HEK293 (cell line): ENCODE measurements around the gene RNF13.

Experiments
- CTCF ChIA-PET: fragments of 350-600 bp; formaldehyde crosslinking; extraction: SDS; loops from one replicate; lab custom pipeline; 2021; ENCODE audit warnings: antibody characterized with exemption; lab: Yijun Ruan, JAX
- POLR2A ChIA-PET: fragments of 300-600 bp; formaldehyde crosslinking; extraction: SDS; loops from one replicate; lab custom pipeline; 2020; ENCODE audit warnings: antibody characterized with exemption, inconsistent platforms; lab: Yijun Ruan, JAX
- H3K27ac ChIP-seq: fragments of 200-500 bp; sonication (Bioruptor generic); 2 replicates; pipeline ENCODE4 v1.5.1; 2014; ENCODE audit warnings: low read depth, low read length, control low read depth, inconsistent platforms; ENCODE audit errors: extremely low read depth
- H3K36me3 ChIP-seq, 2 experiments: fragments of 200-500 bp in 1 of 2; sonication (Bioruptor generic) in 1 of 2; 1 replicate in 1 of 2; 2 replicates in 1 of 2; pipeline ENCODE4 v1.5.1; 2014 to 2017; ENCODE audit warnings: inconsistent platforms in 2 of 2, low read length in 2 of 2; ENCODE audit not compliant: control insufficient read depth in 2 of 2, insufficient read depth in 1 of 2
- H3K4me1 ChIP-seq: fragments of 200-500 bp; sonication (Bioruptor generic); 2 replicates; pipeline ENCODE4 v1.5.1; 2014; ENCODE audit warnings: mild to moderate bottlenecking, low read length, inconsistent platforms; ENCODE audit not compliant: control insufficient read depth, insufficient read depth
- H3K4me3 ChIP-seq: 2 replicates; pipeline ENCODE4 v1.5.1; 2011; ENCODE audit warnings: low read depth, mild to moderate bottlenecking, control low read depth, low read length, moderate library complexity
- H3K9me3 ChIP-seq: fragments of 200-500 bp; sonication (Bioruptor generic); 2 replicates; pipeline ENCODE4 v1.5.1; 2014; ENCODE audit warnings: low read depth, low read length, inconsistent platforms; ENCODE audit not compliant: control insufficient read depth, insufficient read depth
- BCL11A ChIP-seq: fragments of 450-650 bp; formaldehyde crosslinking; IDR thresholded peaks from 2 replicates; pipeline ENCODE4 v1.5.1; 2016; ENCODE audit warnings: low read depth, missing biosample characterization, missing genetic modification characterization
- GLIS1 ChIP-seq: fragments of 450-650 bp; formaldehyde crosslinking; IDR thresholded peaks from 2 replicates; pipeline ENCODE4 v1.5.1; 2016; ENCODE audit warnings: missing biosample characterization, missing genetic modification characterization
- KLF10 ChIP-seq: fragments of 450-650 bp; IDR thresholded peaks from 2 replicates; pipeline ENCODE4 v1.5.1; 2018; ENCODE audit warnings: missing biosample characterization, mild to moderate bottlenecking, missing genetic modification characterization
- OVOL3 ChIP-seq: fragments of 450-650 bp; formaldehyde crosslinking; IDR thresholded peaks from 2 replicates; pipeline ENCODE4 v1.5.1; 2016; ENCODE audit warnings: missing biosample characterization, missing genetic modification characterization
- ZNF221 ChIP-seq: fragments of 450-650 bp; formaldehyde crosslinking; IDR thresholded peaks from 2 replicates; pipeline ENCODE4 v1.5.1; 2017; ENCODE audit warnings: missing biosample characterization, missing genetic modification characterization, borderline replicate concordance
- ZNF335 ChIP-seq: fragments of 450-650 bp; formaldehyde crosslinking; conservative IDR thresholded peaks from 2 replicates; pipeline ENCODE4 v1.5.1; 2016; ENCODE audit warnings: missing biosample characterization, missing genetic modification characterization
- ZNF391 ChIP-seq: fragments of 450-650 bp; formaldehyde crosslinking; IDR thresholded peaks from 2 replicates; pipeline ENCODE4 v1.5.1; 2016; ENCODE audit warnings: low read depth, missing biosample characterization, missing genetic modification characterization, borderline replicate concordance
- ZNF416 ChIP-seq: fragments of 450-650 bp; formaldehyde crosslinking; IDR thresholded peaks from 2 replicates; pipeline ENCODE4 v1.5.1; 2016; ENCODE audit warnings: missing biosample characterization, missing genetic modification characterization
- ZNF514 ChIP-seq: fragments of 450-650 bp; formaldehyde crosslinking; IDR thresholded peaks from 2 replicates; pipeline ENCODE4 v1.5.1; 2016; ENCODE audit warnings: missing biosample characterization, missing genetic modification characterization
- TF ChIP-seq, protein P1 (sequence below): fragments of 450-650 bp; formaldehyde crosslinking; IDR thresholded peaks from 2 replicates; pipeline ENCODE4 v1.5.1; 2016; ENCODE audit warnings: missing biosample characterization, missing genetic modification characterization
- TF ChIP-seq, protein P2 (sequence below): fragments of 450-650 bp; formaldehyde crosslinking; IDR thresholded peaks from 2 replicates; pipeline ENCODE4 v1.5.1; 2017; ENCODE audit warnings: missing biosample characterization, missing genetic modification characterization
- TF ChIP-seq, protein P3 (sequence below): fragments of 450-650 bp; formaldehyde crosslinking; IDR thresholded peaks from 2 replicates; pipeline ENCODE4 v1.5.1; 2017; ENCODE audit warnings: missing biosample characterization, missing genetic modification characterization
- TF ChIP-seq, protein P4 (sequence below): fragments of 450-650 bp; IDR thresholded peaks from 2 replicates; pipeline ENCODE4 v1.5.1; 2018; ENCODE audit warnings: missing biosample characterization, missing genetic modification characterization

RNF13 gene

DNA sequence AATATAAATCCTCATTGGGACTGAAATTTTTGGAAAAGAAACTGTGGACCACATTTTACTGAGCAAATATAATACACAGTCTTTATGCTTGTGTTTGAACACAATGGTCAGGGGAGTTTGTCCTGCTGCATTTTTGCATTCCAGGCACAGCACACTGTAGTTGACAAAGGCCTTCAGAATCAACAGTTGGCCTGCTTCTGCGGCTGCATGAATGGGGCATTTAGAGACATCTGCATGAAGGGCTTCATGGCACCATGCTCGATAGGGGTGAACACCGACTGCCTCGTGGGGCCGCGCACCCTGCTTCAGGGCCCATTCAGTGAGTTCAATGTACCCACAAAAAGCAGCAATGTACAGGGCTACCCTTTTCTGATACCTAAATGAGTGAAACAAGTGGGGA is 45.3 kb upstream of the RNF13 start (continued):
- TF ChIP-seq, protein P1, sequence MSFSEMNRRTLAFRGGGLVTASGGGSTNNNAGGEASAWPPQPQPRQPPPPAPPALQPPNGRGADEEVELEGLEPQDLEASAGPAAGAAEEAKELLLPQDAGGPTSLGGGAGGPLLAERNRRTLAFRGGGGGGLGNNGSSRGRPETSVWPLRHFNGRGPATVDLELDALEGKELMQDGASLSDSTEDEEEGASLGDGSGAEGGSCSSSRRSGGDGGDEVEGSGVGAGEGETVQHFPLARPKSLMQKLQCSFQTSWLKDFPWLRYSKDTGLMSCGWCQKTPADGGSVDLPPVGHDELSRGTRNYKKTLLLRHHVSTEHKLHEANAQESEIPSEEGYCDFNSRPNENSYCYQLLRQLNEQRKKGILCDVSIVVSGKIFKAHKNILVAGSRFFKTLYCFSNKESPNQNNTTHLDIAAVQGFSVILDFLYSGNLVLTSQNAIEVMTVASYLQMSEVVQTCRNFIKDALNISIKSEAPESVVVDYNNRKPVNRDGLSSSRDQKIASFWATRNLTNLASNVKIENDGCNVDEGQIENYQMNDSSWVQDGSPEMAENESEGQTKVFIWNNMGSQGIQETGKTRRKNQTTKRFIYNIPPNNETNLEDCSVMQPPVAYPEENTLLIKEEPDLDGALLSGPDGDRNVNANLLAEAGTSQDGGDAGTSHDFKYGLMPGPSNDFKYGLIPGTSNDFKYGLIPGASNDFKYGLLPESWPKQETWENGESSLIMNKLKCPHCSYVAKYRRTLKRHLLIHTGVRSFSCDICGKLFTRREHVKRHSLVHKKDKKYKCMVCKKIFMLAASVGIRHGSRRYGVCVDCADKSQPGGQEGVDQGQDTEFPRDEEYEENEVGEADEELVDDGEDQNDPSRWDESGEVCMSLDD = no peak
- TF ChIP-seq, protein P2, sequence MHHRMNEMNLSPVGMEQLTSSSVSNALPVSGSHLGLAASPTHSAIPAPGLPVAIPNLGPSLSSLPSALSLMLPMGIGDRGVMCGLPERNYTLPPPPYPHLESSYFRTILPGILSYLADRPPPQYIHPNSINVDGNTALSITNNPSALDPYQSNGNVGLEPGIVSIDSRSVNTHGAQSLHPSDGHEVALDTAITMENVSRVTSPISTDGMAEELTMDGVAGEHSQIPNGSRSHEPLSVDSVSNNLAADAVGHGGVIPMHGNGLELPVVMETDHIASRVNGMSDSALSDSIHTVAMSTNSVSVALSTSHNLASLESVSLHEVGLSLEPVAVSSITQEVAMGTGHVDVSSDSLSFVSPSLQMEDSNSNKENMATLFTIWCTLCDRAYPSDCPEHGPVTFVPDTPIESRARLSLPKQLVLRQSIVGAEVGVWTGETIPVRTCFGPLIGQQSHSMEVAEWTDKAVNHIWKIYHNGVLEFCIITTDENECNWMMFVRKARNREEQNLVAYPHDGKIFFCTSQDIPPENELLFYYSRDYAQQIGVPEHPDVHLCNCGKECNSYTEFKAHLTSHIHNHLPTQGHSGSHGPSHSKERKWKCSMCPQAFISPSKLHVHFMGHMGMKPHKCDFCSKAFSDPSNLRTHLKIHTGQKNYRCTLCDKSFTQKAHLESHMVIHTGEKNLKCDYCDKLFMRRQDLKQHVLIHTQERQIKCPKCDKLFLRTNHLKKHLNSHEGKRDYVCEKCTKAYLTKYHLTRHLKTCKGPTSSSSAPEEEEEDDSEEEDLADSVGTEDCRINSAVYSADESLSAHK (tag by site-specific recombination) = no peak
- no peak for TF ChIP-seq KLF10

DNA sequence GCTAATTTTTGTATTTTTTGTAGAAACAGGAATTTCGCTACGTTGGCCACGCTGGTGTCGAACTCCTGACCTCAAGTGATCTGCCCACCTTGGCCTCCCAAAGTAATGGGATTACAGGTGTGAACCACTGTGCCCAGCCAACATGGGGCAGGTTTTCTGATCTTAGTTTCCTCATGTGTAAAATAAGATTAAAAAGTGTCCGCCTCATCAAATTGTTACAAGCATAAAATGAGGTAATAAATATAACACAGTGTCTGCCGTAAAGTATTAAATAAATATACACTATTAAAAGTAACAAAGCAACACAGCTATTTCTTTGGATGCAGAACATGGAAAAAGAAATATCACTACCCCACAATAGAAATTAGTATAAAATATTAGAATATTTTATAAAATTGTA is 44.3 kb upstream of the RNF13 start:
- Histone ChIP-seq H3K36me3 (no peaks in the 10 kb centered on the region), H3K4me3 (no peak overlapping the region), H3K9me3 (no peaks in the 10 kb centered on the region), H3K27ac (no peak overlapping the region)
- ChIA-PET POLR2A (no interaction called here), CTCF (interaction anchor here (0.9 to 6.9 kb wide), 5 partner anchors 9 to 272 kb away, joined by 3 to 71 read pairs (median 4); partner anchors contain the start of gene COMMD2)
- TF ChIP-seq, protein P3, sequence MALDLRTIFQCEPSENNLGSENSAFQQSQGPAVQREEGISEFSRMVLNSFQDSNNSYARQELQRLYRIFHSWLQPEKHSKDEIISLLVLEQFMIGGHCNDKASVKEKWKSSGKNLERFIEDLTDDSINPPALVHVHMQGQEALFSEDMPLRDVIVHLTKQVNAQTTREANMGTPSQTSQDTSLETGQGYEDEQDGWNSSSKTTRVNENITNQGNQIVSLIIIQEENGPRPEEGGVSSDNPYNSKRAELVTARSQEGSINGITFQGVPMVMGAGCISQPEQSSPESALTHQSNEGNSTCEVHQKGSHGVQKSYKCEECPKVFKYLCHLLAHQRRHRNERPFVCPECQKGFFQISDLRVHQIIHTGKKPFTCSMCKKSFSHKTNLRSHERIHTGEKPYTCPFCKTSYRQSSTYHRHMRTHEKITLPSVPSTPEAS (tag by site-specific recombination) = no peak
- TF ChIP-seq GLIS1 (tag by site-specific recombination) = no peak
- TF ChIP-seq ZNF514 (tag by site-specific recombination) = no peak
- TF ChIP-seq BCL11A (tag by site-specific recombination) = no peak
- TF ChIP-seq ZNF335 (tag by site-specific recombination) = no peak
- no peak for TF ChIP-seq ZNF416 (tag by site-specific recombination)
- TF ChIP-seq ZNF221 = no peak
- TF ChIP-seq, protein P4, sequence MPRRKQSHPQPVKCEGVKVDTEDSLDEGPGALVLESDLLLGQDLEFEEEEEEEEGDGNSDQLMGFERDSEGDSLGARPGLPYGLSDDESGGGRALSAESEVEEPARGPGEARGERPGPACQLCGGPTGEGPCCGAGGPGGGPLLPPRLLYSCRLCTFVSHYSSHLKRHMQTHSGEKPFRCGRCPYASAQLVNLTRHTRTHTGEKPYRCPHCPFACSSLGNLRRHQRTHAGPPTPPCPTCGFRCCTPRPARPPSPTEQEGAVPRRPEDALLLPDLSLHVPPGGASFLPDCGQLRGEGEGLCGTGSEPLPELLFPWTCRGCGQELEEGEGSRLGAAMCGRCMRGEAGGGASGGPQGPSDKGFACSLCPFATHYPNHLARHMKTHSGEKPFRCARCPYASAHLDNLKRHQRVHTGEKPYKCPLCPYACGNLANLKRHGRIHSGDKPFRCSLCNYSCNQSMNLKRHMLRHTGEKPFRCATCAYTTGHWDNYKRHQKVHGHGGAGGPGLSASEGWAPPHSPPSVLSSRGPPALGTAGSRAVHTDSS (tag by site-specific recombination) = no peak
- no peak for TF ChIP-seq OVOL3 (tag by site-specific recombination)
- TF ChIP-seq, all 188 proteins: peak for 0
- H3K4me1 ChIP-seq = no peaks in the 10 kb centered on the region

DNA sequence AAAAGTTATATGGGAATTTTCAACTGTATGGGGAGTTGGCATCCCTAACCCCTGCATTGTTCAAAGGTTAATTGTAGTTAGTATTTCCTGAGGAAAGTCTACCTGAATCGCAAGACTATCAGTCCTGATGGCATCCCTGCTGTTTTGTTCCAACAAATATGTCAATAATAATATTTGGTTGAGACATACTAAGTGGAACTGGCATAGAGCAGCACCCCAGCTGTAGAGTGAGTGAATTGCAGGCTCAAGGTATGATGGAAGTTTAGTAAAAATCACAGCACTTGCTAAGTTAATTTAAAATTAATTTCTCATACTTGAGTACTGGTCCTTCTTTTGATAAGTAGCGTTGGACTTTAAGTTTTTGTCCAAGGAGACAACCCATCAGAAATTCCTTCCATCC is 42.8 kb upstream of the RNF13 start:
- no peaks in the 10 kb centered on the region for H3K4me1 ChIP-seq
- no peaks in the 10 kb centered on the region for H3K9me3 ChIP-seq
- ChIA-PET POLR2A (no interaction called here), CTCF (interaction anchor here (0.6 to 5.0 kb wide), 6 partner anchors 13 to 290 kb away, joined by 3 to 55 read pairs (median 5); no protein-coding TSS in a partner anchor)
- H3K27ac ChIP-seq = no peak overlapping the region
- H3K4me3 ChIP-seq = no peak overlapping the region
- TF ChIP-seq ZNF391 (tag by site-specific recombination) = no peak
- H3K36me3 ChIP-seq = no peaks in the 10 kb centered on the region
